ENCODE results near the gene U2AF2. TPM values are rescaled to one million over a fixed set of nuclear protein-coding genes. Genes with fewer than 3 reads are reported as not detected.

U2AF2 gene
- total and polyA plus RNA-seq, 9 of the 15 experiments (the other 6 are each of a cell fraction or from before 2014, with no cell fraction given): 3.0 to 331 (median 157) TPM

- Histone ChIP-seq H3K36me3 (ENCODE audit: control insufficient read depth, insufficient read depth, low read length) (peaks cover 32% of the 10 kb centered on the region; the same call in 2 of the 3 replicates), H3K79me2 (ENCODE audit: control insufficient read depth, insufficient read depth, low read length) (peaks cover 15% of the 10 kb centered on the region), H3K27ac (ENCODE audit: extremely low read depth, low read depth, low read length) (no peak overlapping the region), H3K4me1 (replicated peaks in 1 of 2; ENCODE audit: control insufficient read depth in 2 of 2, insufficient read depth in 2 of 2, low read length in 2 of 2) (peaks cover 6 to 8% of the 10 kb centered on the region in 2 experiments), H4K20me1 (replicated peaks; ENCODE audit: control insufficient read depth, insufficient read depth, low read length) (no peaks in the 10 kb centered on the region), H3K27me3 (ENCODE audit: control insufficient read depth in 2 of 2, insufficient read depth in 2 of 2, low read length in 2 of 2) (no peaks in the 10 kb centered on the region), H3K9ac (ENCODE audit: insufficient read depth in 1 of 2, low read depth in 2 of 2, low read length in 2 of 2) (no peak overlapping the region), H2AFZ (ENCODE audit: low read depth, low read length) (no peak overlapping the region), H3K4me2 (ENCODE audit: insufficient read depth, low read length) (no peak overlapping the region), H3K4me3 (no peak overlapping the region), H3K9me3 (replicated peaks; ENCODE audit: control insufficient read depth, insufficient read depth, low read depth, low read length) (no peaks in the 10 kb centered on the region), H3K9me1 (ENCODE audit: control insufficient read depth, insufficient read depth, low read length) (no peaks in the 10 kb centered on the region)
- ChIA-PET CTCF (ENCODE audit: low intra/inter-chr PET ratio) (no interaction called here), POLR2A (interaction anchor here (0.6 to 1.1 kb wide), 4 partner anchors 11 to 27 kb away, joined by 3 read pairs; partner anchors contain the start of gene ZNF784)
- intact Hi-C loops (cut with micrococcal nuclease): no loop called here
- FAIRE-seq (no peak), ATAC-seq (no peak), DNase-seq (ENCODE audit: extremely low read depth in 1 of 4, low spot score in 3 of 4) (no peak)
- 77% methylated on average over 15 of the region's 15 CpGs for WGBS (ENCODE audit: insufficient coverage, low coverage, missing lambda C conversion rate)
- BruUV-seq (replicated peaks): no TSS peak
- in situ Hi-C loops (cut with MboI): no loop called here
- TF ChIP-seq MGA (IDR thresholded peaks at IDR 0.05) (no peak), ARID1B (IDR thresholded peaks at IDR 0.05) (no peak), ZNF184 (CRISPR knock-in tag; IDR thresholded peaks at IDR 0.05) (no peak), GTF2A2 (tag; IDR thresholded peaks at IDR 0.05) (no peak), MLX (CRISPR knock-in tag; conservative IDR thresholded peaks at IDR 0.05) (no peak), NFE2 (IDR thresholded peaks at IDR 0.05; ENCODE audit: low read depth) (no peak), MECOM (CRISPR knock-in tag; IDR thresholded peaks at IDR 0.05) (no peak), ZNF766 (CRISPR knock-in tag; conservative IDR thresholded peaks at IDR 0.05) (no peak)
These were observed 43.4 kb upstream of the U2AF2 start for GRCh38 chr19:55611300-55611982.

All from K562 (cell line).